ENCODE results near the gene HUNK.
"Not testable (repeated sequence)": the region's sequence is repeated elsewhere in the genome, so short reads cannot be mapped to it uniquely, and the experiment has no call there.

The HUNK gene

DNA sequence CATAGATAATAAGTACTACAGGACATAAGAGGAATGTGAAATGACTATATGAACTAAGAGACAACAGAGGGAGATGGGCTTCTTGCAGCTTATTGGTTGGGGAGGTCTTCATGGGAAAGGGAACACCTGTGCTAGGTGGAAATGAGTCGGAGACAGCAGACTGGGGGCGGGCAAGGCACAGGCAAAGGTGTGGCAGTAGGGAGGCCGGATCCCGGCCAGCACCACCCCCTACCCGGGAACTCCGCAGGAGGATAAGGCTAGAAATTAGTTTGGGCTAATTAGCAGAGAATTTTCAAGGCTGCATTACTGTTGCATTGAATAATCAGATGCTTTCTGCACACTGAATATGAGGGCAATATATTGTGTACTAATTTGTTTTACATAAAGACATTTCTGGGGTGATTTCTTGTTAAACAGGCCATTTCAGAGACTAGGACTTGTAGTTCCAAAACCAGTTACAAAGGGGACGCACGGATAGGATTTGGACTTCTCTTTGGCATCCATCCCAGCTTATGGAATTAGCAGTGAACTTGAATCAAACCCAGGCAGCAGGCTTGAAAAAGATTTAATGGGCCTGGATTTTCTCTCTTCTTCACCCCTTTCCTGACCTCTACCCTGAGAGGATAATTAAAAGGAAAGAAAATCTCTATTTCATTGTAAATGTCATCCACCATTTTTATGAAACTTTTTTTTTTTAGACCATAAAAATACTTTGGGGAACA, 2.2 kb upstream of the HUNK start:
- no peak for DNase-seq

DNA sequence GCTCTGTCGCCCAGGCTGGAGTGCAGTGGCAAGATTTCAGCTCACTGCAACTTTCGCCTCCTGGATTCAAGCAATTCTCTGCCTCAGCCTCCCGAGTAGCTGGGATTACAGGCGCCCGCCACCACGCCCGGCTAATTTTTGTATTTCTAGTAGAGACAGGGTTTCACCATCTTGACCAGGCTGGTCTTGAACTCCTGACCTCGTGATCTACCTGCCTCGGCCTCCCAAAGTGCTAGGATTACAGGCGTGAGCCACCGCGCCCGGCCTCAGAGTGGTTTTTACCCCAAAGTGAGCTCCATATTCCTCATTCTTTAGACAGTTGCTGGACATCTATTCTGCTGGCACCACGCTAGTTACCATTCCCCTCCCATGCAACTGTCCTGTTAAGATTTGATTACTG, 1.4 kb upstream of the HUNK start:
- DNase-seq, result not testable (repeated sequence)

DNA sequence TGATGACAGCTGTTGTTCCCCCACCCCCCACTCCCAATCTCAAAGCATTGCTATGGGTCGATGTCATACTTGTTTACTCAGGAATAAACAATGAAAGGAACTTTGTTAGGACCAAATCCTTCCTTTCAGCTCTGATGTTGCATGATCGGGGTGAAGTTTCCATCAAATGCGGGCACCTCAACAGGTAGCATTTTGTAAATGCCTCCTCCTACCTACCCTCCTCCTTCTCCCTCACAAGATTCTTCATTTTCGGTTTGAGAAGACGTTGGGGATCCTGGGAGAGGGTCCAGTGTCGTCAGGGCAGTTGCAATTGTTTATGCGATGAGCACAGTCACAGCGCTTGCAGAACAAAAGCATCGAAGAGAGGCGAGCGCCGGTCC, 758 bp upstream of the HUNK start:
- DNase-seq, result no peak

DNA sequence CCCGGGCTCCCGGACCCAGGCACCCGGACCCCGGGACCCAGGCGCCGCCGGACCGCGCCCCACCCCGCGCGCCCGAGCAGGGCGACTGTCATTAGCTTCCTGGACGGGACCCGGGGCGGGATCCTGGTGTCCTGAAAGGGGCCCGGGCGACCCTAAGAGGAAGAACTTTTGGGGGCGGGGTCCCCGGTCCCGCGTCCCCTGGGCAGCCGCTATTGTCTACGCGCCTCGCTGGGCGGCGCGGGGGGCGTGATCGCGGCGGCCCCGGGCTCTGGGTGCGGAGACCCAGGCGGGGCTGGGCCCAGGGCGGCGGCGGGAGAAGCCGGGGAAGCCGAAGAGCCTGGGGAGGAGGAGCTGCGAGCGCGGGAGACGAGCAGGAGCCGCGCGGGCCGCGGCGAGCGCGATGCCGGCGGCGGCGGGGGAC, 465 bp downstream of the HUNK start:
- DNase-seq, result no peak

DNA sequence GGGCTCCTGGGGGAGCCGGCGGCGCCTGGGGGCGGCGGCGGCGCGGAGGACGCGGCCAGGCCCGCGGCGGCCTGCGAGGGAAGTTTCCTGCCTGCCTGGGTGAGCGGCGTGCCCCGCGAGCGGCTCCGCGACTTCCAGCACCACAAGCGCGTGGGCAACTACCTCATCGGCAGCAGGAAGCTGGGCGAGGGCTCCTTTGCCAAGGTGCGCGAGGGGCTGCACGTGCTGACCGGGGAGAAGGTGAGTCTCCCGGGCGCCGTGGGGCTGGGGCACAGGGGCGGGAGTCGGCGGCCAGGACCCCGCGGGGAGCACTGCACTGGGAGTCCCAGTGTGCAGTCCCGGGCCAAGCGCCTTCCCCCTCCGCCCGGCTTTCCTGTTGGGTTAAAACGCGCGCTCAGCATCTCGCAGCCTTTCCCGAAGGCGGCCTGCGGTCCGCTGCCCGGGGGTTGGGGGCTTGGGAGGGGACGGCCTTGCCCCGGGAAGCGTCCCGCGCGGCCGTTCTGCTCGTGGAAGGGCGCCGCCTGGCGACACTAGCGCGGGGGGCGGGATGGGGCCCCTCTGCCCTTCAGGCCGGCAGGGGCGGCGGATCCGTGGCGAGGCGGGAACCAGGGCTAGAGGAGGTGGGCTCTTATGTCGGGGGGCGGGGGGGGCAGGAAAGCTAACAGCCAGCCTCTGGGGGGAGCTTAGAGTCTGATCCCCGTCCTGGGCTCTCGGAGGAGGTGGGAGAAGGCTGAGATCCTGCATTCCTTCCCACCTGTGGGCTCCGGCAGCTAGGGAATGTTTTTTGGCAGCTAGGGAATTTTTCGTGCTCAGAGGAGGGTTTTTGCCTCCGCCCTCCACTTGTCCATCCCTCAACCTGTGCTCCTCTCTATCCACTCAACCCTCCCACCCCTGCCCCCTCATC, 1.1 kb downstream of the HUNK start:
- DNase-seq, result peak; percentile 20 to 59 (median 38)

DNA sequence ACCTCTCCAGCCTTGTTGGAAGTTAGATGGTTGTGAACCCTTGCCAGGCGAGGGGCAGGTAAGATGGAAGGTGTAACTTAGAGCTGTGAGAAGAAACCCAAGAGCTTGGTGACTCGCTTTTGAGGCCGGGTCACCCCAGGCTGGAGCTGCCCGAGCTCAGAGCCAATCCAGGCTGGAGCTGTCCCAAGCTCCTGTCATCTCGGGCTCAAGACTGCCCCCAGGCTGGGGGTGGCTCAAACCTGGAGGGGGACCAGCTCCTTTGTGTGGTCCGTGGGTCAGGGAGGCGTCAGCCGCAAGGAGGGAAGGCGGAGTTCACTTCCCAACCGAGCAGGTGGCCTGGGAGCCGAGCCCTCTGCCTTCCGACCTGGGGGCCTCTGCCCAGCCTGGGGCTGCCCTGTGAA, 2.0 kb downstream of the HUNK start:
- DNase-seq, result no peak

DNA sequence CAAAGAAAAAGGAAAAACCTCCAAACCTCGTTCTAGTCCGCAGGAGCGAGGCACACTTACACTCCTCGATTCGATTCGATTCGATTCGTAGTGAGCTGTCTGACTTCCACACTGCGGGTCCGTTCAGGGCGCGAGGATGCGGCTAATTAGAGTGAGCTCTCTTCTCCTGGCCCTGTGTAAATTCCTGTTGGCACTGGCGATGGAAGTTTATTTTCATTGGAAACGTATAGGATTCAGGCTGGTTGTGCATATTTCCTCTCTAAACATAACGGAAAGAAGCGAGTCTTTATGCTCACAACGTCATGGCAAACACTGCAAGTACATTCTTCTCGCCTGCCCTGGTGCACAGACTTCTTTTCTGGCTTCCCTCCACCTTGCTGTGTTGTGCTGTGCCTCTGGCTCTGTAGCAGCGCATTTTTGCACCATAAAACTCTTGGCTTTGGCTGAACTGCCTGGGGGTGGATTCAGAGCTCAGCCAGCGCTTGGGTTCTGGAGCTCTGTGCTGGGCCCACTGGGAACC, 2.7 kb downstream of the HUNK start:
- no peak for DNase-seq

DNA sequence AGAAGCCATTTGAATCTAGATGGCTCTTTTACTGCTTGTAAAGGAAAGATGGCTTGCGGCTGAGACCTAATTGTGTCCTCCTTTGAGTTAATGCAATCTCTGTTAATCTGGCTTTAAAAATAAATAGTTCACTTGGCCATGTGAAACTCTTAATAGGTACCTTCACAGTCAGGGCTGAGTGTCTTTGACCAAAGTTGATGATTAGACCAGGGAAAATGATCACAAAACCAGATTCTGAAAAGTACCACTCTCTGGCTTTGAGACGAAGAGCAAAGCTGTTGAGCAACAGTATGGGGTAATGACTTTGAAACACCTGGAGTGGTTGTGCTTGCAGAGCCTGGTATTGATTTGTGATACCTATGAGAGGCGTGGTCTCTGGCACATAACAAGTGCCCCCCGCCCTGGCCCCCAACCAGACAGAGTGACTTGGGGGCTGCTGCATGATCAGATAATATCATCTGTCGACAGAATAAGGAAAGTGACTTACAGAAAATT, 4.7 kb downstream of the HUNK start:
- DNase-seq, result no peak

DNA sequence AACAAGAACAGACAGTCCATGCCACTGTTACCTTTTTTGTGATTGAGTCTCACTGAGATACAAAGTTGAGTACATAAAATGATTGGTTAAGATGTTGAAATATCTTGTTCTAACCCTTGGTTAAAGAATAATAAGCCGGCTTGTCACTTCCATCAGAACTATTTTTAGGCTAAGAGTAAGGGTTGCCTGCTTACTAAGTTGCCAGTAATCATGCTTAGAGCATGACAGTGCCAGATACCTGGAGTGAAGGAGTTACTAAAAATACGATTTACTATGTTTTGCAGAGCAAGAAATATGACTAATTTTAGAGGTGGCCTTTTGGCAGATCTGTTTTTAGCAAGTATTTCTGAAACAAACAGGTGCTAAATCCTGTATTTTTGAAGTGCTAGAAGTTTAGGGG, 6.0 kb downstream of the HUNK start:
- no peak for DNase-seq

DNA sequence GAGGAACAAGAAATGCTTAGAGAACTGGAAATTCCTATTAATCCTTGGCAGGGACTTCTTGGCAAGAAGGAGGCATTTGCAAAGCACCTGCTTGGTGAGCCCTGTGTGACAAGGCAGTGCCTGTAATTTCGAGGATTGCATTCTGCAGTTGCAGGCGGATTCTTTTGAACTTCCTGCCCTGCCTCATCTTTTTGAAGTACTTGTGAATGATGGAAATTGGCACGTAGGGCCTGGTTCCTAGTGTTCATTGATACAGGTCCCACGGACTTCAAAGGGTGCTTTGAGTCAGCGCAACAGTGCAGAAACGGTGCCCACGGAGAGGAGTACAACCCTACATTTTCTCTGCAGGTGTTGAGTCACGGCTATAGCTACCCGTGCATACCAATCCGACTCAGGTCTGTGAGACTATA, 6.4 kb downstream of the HUNK start:
- no peak for DNase-seq

DNA sequence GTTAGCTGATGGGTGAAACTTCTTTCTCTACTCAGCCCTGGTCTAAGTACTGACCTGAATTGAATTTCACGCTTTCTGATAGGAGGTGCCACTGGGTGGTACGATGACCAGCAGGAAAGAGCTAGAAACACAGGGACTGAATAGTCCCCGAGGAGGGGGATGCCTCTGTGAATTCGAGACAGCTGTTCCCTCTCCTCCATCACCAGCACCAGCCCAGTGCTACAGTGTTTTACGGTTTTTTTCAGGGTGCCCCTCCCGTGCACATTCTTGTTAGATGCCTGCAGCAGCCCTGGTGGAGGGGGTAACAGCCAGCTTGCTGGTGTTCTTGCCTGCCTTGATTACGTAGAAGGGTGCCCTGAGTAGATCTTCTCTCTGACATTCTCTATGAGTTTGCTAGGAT, 7.1 kb downstream of the HUNK start:
- DNase-seq, result no peak

DNA sequence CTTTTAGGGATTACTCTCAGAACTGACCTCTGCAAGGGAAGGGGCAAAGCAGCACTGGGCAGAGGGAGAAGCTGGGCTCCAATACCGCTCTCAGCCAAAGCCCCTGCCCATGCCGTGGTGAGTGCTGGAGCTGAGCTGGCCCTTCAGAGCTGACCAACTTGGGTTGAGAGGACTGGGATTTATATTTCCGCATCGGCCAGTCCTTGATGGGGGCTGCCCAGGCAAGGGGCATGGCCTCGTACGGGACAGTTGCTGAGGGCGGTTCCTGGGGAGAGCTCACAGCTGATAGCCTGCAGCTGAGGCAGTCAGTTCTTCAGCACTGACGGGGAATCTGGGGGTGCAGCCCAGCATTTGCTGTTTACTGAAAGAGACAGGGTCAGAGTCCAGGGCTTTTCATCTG, 8.0 kb downstream of the HUNK start:
- no peak for DNase-seq

DNA sequence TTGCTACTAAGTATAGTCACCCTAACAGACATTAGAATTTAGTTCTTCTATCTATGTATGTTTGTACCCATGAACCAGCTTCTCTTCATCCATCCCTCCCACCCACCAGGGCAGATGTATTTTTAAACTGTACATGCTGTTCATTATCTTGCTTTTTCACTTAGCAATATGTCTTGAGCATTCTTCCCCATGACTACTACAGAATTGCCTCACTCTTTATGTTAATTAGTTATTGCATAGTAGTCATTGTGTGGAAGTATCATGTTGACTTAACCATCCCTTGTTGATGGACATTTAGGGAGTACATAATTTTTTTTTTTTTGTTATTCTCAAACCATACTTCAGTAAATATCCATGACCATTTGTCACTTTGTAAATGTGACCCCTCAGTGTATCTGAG, 9.9 kb downstream of the HUNK start:
- DNase-seq, result no peak

DNA sequence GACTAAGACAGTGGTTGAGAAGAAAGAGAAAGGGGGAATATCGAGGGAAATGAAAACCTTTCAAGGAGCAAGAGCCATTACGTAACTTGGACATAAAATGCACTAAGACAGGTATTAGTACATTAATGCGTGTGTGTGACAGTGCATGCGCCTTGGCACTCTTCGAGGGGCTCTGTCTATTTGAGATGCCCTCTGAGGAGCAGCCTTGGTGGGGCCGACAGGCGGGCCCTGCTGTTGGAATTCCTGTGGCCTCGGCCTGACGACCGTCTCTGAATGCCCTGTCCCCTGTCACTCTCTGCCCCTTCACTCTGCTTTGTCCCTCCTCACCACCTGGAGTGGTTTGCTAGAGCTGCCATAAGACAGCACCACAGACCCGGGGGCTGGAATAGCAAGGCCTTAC, 12.3 kb downstream of the HUNK start:
- DNase-seq, result no peak

DNA sequence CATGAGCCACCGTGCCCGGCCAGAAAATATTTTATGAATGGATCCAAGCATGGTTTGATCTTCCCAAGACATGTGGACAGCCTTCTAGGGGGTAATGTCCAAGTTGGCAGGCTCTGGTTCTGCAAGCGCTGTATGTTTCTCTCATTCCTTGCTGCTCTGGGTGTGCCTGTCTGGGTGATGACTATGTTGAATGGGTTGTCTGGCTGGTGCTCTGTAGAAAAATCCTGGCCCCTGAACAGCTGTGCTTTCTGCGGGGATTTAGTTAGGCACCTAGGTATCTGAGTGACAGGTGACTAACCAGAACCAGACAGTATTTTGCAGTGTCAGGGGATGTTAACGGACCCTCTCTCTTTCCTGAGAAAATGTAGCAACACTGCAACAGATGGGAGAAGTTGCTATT, 14.1 kb downstream of the HUNK start:
- no peak for DNase-seq

DNA sequence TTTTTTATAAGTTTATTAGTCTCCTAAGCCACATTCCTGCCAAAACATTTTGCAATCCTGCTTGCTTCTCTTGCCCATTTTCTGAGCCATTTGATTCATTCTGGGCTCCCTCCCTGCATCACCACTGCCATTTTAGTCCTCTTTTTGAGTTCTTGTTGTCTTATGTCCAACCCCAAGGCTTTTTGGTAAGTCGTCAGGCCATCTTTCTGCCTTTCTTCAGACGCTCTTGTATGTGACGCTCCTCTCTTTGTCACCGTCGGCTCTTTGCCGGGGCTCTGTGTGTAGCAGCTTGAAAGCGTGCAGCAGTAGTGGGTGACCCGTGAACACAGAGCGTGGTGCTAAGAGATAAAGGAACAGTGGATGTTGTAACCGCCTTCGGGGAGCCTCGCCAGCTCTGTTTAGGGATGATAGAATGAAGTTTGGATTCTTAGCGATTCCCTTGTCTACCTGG, 14.6 kb downstream of the HUNK start:
- DNase-seq, result no peak

DNA sequence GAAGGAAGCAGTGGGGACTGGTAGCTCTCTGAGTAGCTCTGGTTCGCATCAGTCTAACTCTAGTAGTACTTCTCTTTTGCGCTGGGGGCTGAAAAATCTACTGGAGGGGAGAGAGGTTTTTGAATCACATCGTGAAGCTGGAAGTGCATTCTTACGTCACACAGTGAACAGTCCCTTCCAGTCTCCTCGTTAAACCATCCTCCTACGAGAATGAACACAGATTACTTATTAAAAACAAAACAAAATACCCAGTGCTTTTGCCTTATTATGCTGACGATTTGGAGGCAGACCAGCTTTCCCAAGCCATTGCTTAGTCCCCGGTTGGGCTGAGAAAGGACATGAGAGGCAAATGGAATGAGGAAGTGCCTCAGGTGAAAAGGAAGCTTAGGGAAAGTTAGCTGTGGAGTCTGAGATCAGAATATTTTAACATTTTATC, 16.1 kb downstream of the HUNK start:
- no peak for DNase-seq

DNA sequence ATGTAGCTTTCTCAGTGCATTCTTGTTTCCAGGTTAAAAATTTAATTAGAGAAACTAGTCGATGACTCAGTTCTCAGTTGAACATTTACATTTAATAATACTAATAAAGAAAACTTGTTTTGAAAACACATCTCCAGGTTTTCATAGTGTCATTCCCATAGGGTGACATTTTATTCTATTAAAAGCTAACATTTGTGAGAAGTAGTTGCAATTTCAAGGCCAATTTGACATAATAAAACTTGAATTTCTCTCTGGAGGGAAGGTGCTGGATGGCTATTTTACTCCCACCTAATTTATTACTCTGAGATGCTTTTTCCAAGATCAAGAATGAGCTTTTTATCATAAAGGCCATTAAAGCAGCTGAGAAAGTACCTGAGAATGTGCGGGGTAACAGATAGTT, 16.6 kb downstream of the HUNK start:
- DNase-seq, result no peak

DNA sequence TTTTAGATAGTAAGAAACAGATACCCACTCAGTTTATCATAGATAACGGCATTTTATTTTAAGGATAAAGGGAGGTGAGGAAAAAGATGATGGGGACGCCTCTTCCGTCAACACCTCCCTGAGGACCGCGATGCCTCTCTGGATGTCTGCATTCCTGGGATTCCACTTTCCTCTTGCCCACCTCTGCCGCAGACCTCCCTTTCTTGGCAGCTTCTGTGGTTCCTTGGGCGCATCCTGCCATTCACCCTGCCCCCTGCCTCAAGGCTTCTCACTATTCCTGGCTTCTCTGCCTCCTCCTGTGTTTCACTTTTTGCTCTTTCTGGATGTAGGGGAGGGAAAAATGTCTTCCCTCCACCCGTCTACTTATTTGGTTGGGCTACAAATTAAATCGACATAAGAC, 19.9 kb downstream of the HUNK start:
- DNase-seq, result no peak

DNA sequence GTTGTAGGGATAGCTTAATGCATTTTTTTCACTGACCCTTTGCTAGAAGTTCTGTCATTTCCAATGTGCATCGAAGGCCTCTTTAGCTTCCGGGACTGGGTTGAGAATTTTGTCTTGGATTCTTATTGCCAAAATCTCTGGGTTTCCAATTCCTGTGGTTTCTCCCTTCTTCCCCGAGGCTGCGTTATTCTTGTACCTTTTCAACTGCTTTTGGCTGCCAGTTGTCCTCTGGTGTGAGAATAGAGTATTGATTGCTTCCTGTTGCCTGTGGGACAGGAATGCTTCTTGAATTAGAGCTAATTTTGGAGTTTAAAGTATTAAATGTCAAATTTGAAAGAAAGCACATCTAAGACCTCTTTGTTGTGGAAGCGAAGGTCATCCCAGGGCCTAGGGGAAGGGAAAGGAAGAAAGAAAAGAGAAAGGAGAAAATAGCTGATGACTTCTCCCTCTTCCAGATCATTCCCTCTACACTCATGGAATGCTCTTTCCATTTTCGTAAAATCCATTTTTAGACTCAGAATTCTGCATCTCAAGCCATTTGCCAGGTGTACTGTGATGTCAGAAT, 21.1 kb downstream of the HUNK start:
- DNase-seq, result no peak

DNA sequence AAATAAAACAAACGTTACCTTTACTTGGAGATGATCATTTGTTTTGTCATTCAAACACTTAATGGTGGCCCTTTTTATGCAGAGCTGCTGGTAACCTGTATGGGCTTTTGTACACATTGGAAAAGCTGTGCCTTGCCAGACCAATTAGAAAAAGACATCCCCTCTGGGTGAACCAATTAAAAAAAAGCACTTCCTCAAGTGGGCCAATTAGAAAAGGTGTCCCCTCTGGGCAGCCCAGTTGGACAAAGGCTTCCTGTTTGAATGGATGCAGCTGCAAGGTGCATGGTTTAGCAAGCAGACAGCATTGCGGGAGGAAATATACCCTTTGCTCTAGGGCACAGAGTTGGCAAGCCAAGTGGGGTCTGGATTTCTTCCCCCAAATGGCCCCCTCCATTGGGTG, 21.6 kb downstream of the HUNK start:
- no peak for DNase-seq

DNA sequence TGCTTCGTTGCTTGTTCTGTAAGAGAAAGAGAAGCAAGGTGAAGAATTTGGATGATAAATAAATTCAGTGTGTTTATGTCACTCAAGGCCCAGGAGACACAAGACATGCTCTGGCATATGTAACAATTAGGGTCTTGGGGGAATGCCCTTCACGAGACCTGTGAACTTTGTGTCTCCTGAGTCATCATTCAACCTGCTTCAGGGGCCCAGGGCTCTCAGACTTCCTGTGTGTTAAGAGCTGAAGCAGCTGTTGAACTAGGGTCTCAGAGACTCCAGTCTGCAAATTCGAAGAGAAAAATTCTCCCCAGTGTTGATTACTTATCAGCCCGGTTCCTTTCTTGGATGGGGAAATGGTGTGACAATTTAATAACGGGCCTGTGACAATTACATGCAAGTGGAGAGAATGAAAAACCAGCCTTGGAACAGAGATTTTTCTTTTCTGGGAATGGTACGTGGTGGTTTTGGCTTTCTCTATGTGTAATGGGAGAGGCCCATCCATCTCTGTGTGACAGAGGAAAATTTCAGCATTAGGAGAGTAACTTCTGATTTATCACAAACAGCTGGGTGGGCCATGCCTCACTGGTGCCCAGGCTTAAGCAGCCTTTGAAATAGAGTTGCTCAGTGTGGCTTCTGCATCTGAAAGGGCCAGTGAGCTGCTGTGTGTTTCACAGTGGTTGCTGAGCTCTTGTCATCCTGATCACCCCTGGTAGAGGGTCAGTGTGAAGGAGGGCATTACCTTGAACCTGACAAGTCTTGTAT, 22.4 kb downstream of the HUNK start:
- DNase-seq, result no peak

DNA sequence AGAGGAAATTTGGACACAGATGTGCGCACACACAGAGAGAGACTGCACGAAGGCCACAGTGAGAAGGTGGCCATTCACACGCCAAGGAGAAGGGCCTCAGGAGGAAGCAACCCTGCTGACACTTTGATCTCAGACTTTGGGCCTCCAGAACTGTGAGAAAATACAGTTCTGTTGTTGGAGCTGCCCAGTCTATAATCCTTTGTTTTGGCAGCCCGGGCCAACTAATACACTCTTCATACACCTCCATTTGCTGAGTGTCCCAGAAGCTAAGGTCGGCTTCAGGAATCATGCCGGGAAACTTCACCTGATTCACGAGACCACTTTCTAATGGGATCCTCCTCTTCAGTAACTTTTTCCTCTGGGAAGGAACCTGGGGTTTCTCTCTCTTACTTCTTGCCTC, 23.2 kb downstream of the HUNK start:
- DNase-seq, result no peak

Data from suppressor macrophage (primary cell).